ENCODE data around the gene SRRM4. TPM values are rescaled to one million over a fixed set of nuclear protein-coding genes. Genes with fewer than 3 reads are reported as not detected.
A peak's percentile ranks its signal among the peaks of the same experiment; 100 is the strongest.

SRRM4 gene
- total and polyA plus RNA-seq, 12 donors, result 0.11 to 4.3 (median 0.67) TPM; not detected in 3

DNA sequence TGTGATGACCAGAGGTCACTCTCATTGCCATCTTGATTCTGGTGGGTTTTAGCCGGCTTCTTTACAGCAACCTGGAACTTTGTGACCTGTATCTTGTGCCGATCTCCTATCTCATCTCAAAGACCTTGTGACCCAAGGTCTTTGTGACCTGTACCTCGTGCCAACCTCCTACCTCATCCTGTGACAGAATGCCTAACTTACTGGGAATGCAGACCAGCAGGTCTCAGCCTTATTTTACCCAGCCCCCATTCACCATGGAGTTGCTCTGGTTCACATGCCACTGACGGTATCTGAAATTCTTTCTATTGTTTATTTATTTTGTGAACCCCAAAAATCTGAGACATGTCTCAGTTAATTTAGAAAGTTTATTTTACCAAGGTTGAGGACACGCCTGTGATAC is 189.9 kb downstream of the SRRM4 start:
- no peak overlapping the region for H3K4me3 ChIP-seq
- TF ChIP-seq, protein P1, sequence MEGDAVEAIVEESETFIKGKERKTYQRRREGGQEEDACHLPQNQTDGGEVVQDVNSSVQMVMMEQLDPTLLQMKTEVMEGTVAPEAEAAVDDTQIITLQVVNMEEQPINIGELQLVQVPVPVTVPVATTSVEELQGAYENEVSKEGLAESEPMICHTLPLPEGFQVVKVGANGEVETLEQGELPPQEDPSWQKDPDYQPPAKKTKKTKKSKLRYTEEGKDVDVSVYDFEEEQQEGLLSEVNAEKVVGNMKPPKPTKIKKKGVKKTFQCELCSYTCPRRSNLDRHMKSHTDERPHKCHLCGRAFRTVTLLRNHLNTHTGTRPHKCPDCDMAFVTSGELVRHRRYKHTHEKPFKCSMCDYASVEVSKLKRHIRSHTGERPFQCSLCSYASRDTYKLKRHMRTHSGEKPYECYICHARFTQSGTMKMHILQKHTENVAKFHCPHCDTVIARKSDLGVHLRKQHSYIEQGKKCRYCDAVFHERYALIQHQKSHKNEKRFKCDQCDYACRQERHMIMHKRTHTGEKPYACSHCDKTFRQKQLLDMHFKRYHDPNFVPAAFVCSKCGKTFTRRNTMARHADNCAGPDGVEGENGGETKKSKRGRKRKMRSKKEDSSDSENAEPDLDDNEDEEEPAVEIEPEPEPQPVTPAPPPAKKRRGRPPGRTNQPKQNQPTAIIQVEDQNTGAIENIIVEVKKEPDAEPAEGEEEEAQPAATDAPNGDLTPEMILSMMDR (IDR thresholded peaks at IDR 0.05), result no peak
- TF ChIP-seq POLR2A (IDR thresholded peaks at IDR 0.05), result no peak

DNA sequence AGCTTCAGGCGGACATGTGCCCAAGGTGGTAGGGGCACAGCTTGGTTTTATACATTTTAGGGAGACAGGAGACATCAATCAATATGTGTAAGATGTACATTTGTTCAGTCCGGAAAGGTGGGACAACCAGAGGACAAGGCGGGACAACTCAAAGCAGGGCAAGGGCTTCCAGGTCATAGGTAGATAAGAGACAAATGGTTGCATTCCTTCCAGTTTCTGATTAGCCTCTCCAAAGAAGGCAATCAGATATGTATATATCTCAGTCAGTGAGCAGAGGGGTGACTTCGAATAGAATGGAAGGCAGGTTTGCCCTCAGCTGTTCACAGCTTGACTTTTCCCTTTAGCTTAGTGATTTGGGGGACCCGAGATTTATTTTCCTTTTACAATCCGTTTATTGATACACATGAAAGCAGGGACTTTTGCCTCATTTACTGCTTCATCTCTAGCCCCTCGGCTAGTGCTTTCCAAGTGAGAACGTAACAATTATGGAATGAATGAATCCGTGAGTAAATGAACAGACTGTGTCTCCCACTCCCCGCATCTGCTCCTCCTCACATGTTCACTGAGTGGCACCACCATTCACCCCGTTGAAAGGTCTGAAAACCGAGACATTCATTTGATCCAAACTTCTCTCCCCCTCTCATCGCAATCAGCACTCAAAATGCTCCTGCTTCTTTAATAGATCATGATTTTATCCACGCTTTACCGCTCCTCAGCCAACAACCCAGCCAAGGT is 190.5 kb downstream of the SRRM4 start:
- Histone ChIP-seq H3K9me3 (replicated peaks in 1 of 3) (no peaks in the 10 kb centered on the region), H3K4me3 (no peak overlapping the region), H3K27me3 (no peaks in the 10 kb centered on the region), H3K27ac (no peak overlapping the region), H3K36me3 (replicated peaks in 1 of 2) (no peaks in the 10 kb centered on the region), H3K4me1 (replicated peaks in 1 of 2) (no peaks in the 10 kb centered on the region)
- 65 to 68% (median 66%) methylated on average over 15 of the region's 15 CpGs for whole genome bisulfite sequencing, 4 donors
- no peak for DNase-seq
- intact Hi-C loops (cut with DNase I), result no loop called here
- no peak for TF ChIP-seq POLR2A (IDR thresholded peaks at IDR 0.05)
- TF ChIP-seq, protein P1 (IDR thresholded peaks at IDR 0.05), result no peak

More for the DNA sequence above, 189.9 kb downstream of the SRRM4 start:
- Histone ChIP-seq H3K27me3 (no peaks in the 10 kb centered on the region), H3K27ac (no peak overlapping the region), H3K9me3 (replicated peaks in 1 of 3) (no peaks in the 10 kb centered on the region), H3K36me3 (replicated peaks in 1 of 2) (no peaks in the 10 kb centered on the region), H3K4me1 (replicated peaks in 1 of 2) (no peaks in the 10 kb centered on the region)
- intact Hi-C loops (cut with DNase I), result no loop called here
- WGBS, 4 donors, result 53 to 72% (median 58%) methylated on average over 5 of the region's 5 CpGs
- DNase-seq, result no peak

DNA sequence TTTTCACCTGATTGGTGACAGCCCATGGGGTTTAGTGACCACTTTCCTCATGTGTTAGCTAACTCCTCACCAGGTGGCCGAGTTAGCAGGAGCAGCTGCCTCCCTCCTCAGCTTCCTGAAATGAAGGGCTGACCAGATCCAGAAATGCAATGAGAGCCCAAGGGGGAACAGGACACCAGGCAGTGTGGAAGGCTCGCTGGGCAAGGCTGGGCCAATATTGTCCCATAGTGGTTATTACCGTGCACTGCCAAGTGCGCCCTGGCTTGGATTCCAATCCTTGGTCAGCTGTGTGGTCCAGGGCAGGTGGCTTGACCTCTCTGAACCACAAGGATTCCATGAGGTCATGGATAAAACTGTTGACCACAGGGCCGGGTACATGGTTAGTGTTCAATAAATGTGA is 193.7 kb downstream of the SRRM4 start:
- Histone ChIP-seq H3K4me1 (replicated peaks in 1 of 2) (peaks cover 0 to 4% of the 10 kb centered on the region in 2 donors), H3K36me3 (replicated peaks in 1 of 2) (no peaks in the 10 kb centered on the region), H3K27ac (no peak overlapping the region), H3K4me3 (no peak overlapping the region), H3K9me3 (replicated peaks in 1 of 3) (no peaks in the 10 kb centered on the region), H3K27me3 (no peaks in the 10 kb centered on the region)
- intact Hi-C loops (cut with DNase I), result no loop called here
- WGBS, 4 donors, result 58 to 100% (median 71%) methylated on average over 1 to 5 of the region's 5 CpGs
- TF ChIP-seq POLR2A (IDR thresholded peaks at IDR 0.05), result no peak
- TF ChIP-seq, protein P1 (IDR thresholded peaks at IDR 0.05), result no peak
- no peak for DNase-seq

DNA sequence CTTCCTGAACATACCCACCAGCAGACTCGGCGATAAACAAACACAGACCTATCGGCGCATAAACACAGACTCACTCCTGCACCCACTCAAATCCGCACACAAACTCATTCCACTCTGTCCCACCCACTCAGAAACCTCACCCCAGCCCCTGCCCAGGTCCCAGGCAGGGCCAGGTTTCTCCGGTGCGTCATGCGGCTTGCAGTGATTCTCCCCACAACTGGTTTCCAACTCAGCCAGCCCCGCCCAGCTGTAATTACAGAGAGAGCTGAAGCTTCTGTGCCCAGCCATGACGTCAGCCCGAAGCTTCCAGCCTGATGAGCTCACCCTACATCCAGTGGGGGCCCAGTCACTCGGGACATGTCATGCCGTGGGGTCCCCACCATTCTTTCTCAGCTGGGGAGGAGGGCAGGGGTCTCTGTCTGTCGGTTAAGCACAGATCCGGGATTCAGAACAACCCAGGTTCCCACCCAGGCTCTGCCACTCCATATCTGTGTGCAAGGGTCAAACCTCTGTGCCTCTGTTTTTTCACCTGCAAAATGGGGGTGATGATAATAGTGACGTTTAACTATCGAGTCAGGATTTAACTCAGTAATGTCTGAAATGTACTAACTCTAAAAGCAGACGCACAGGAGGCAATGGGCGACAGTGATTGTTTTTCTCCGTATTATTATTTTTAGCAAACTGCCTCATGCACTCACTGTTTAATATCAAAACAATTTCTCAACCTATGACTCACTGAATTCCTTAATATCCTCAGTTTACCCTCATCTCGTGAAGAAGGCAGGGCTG is 195.1 kb downstream of the SRRM4 start:
- WGBS, 4 donors, result 38 to 61% (median 41%) methylated on average over 13 to 21 of the region's 21 CpGs

More for the DNA sequence above, 195.1 kb downstream of the SRRM4 start:
- peak overlapping the region in 2 of 5 donors; percentile 26 to 31 for H3K27ac ChIP-seq
- H3K27me3 ChIP-seq, result no peaks in the 10 kb centered on the region
- DNase-seq, result peak; percentile 46 to 94 (median 72)
- H3K36me3 ChIP-seq (replicated peaks in 1 of 2), result no peaks in the 10 kb centered on the region
- H3K4me3 ChIP-seq, result no peak overlapping the region
- peaks cover 0 to 4% of the 10 kb centered on the region in 2 donors for H3K4me1 ChIP-seq (replicated peaks in 1 of 2)
- H3K9me3 ChIP-seq (replicated peaks in 1 of 3), result no peaks in the 10 kb centered on the region
- intact Hi-C loops (cut with DNase I), result no loop called here
- TF ChIP-seq, protein P1 (IDR thresholded peaks at IDR 0.05), result no peak
- TF ChIP-seq POLR2A (IDR thresholded peaks at IDR 0.05), result no peak
